Bronchial epithelial cell (primary cell): ENCODE data around the gene MALSU1. TPM values are rescaled to one million over a fixed set of nuclear protein-coding genes. Genes with fewer than 3 reads are reported as not detected.
A peak's percentile ranks its signal among the peaks of the same experiment; 100 is the strongest.

Source experiments
- DNase-seq: peaks from one replicate; pipeline ENCODE4 v3.0.0-alpha.2; 2010; ENCODE audit warnings: low read depth
- FAIRE-seq: peaks from 2 replicates; lab custom pipeline; 2011; peaks lifted over from hg19 to GRCh38; lab: Jason Lieb, UNC
- H3K27me3 ChIP-seq: 2 replicates; pipeline ENCODE4 v1.5.1; 2011; ENCODE audit warnings: low read length; ENCODE audit not compliant: control insufficient read depth, insufficient read depth
- H3K36me3 ChIP-seq: 2 replicates; pipeline ENCODE4 v1.5.1; 2011; ENCODE audit warnings: low read length; ENCODE audit not compliant: control insufficient read depth, insufficient read depth
- H3K4me3 ChIP-seq: 2 replicates; pipeline ENCODE4 v1.5.1; 2011; ENCODE audit warnings: mild to moderate bottlenecking, low read depth, low read length, control low read depth
- total RNA-seq: library from RNA; depleted of rRNA; stranded (reverse); fragments of >200 nt; gene quantifications from 2 replicates; pipeline ENCODE4 v1.2.1, GENCODE V29; 2014
- TF ChIP-seq, protein P1 (sequence below): IDR thresholded peaks from 2 replicates; pipeline ENCODE4 v1.5.1; 2011; ENCODE audit warnings: mild to moderate bottlenecking, moderate library complexity, low read length, control low read depth, inconsistent platforms; ENCODE audit not compliant: insufficient read depth, severe bottlenecking

Gene MALSU1
- total RNA-seq = 61.6 and 81.5 TPM in 2 replicates

DNA sequence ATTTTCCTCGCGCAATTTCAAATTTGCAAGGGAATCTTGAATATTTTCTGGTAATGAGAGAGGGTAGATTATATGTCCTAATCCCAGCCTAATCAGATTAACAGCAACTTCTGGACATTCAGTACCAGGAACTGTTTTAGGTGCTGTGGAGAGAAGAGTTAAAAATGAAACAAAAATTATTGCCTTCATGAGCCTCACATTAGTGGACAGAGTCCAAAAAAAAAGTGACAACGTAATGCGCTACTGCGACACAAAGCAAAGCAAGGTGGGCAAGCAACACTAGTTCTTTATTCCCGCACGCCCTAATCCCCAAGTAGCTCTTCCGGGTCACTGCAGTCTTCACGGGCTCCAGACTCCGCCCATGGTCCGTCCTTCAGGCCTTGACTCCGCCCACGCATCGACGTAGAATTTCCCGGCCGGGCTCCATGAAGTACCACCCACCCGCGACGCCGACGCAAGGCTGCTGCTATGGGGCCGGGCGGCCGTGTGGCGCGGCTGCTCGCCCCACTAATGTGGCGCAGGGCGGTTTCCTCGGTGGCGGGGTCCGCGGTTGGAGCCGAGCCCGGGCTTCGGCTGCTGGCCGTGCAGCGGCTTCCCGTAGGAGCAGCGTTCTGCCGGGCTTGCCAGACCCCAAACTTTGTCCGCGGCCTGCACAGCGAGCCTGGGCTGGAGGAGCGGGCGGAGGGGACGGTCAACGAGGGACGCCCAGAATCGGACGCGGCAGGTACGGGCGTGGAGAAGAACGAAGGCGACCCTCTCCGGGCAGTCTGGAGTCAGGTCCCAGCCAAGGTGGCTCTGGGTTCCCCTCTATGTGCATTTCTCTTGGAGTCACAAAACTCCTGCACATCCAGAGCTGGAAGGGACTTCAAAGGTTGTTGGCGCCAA lies at the start of gene MALSU1:
MALSU1 (plus strand) TSS at position 455 of the 885 bp plus-strand sequence; CDS start at position 469, 14 bp downstream.
- Histone ChIP-seq H3K4me3 (peak within 1 kb of the TSS; percentile 97), H3K27me3 (no peaks in the 10 kb centered on the region), H3K36me3 (peaks cover 1% of the 10 kb centered on the region)
- no peak for FAIRE-seq
- TF ChIP-seq, protein P1, sequence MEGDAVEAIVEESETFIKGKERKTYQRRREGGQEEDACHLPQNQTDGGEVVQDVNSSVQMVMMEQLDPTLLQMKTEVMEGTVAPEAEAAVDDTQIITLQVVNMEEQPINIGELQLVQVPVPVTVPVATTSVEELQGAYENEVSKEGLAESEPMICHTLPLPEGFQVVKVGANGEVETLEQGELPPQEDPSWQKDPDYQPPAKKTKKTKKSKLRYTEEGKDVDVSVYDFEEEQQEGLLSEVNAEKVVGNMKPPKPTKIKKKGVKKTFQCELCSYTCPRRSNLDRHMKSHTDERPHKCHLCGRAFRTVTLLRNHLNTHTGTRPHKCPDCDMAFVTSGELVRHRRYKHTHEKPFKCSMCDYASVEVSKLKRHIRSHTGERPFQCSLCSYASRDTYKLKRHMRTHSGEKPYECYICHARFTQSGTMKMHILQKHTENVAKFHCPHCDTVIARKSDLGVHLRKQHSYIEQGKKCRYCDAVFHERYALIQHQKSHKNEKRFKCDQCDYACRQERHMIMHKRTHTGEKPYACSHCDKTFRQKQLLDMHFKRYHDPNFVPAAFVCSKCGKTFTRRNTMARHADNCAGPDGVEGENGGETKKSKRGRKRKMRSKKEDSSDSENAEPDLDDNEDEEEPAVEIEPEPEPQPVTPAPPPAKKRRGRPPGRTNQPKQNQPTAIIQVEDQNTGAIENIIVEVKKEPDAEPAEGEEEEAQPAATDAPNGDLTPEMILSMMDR = no peak
- DNase-seq = peak; percentile 93

DNA sequence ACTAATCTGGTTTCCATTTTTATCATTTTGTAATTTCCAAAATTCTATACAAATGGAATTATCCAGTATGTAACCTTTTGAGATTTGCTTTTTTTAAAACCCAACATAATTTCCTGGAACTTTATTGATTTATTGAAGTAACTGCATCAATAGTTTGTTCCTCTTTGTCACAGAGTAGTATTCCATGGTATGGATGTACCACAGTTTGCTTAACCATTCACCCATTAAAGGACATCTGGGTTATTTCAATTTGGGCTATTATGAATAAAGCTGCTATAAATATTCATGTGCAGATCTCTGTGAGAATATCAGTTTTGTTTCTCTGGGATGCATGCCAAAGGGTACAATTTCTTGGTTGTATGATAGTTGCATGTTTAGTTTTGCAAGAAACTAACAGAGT lies 49.7 kb upstream of the MALSU1 start:
- DNase-seq (no peak), FAIRE-seq (no peak)
- Histone ChIP-seq H3K36me3 (no peaks in the 10 kb centered on the region), H3K27me3 (peaks cover 22% of the 10 kb centered on the region), H3K4me3 (no peak overlapping the region)
- TF ChIP-seq, protein P1 = no peak

DNA sequence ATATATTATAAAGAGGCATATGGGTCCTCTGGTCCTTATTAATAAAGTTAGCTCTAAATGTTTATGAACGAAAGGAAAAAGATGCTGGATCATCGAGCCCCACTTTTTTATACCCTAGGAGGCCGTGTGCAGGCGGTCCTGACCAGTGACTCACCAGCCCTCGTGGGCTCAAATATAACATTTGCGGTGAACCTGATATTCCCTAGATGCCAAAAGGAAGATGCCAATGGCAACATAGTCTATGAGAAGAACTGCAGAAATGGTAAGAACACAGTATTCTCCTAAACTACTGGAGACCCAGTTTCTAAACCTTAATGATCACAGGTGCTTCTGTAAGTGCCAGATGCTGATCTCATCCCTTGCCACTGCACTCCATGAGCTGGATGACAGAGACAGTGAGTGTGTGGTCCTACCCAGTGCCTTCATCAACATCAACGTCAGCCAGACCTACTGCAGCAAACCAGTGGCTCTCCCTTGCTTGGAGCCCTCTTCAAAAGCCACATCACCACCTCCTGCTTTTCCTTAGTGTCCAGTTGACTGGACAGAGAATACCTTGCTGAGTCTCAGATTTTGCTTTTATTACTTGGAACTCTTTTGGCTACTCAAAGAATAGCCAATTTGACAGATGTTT lies 45.0 kb upstream of the MALSU1 start:
- TF ChIP-seq, protein P1 = no peak
- Histone ChIP-seq H3K36me3 (no peaks in the 10 kb centered on the region), H3K4me3 (no peak overlapping the region), H3K27me3 (peaks cover 7% of the 10 kb centered on the region)
- no peak for FAIRE-seq
- no peak for DNase-seq

DNA sequence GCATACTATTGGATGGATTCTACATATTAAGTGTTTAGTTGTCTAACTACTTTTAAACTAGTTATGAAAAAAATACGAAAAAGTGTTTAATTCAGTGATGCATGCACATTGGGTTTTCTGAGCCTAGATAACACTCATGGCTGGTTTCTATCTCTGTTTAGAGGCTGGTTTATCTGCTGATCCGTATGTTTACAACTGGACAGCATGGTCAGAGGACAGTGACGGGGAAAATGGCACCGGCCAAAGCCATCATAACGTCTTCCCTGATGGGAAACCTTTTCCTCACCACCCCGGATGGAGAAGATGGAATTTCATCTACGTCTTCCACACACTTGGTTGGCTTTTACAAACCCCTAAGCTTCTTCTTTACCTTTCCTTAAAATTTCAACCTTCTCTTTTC lies 42.4 kb upstream of the MALSU1 start:
- peaks cover 2% of the 10 kb centered on the region for H3K27me3 ChIP-seq
- H3K4me3 ChIP-seq = no peak overlapping the region
- DNase-seq = no peak
- FAIRE-seq = no peak
- TF ChIP-seq, protein P1 = no peak
- H3K36me3 ChIP-seq = no peaks in the 10 kb centered on the region

DNA sequence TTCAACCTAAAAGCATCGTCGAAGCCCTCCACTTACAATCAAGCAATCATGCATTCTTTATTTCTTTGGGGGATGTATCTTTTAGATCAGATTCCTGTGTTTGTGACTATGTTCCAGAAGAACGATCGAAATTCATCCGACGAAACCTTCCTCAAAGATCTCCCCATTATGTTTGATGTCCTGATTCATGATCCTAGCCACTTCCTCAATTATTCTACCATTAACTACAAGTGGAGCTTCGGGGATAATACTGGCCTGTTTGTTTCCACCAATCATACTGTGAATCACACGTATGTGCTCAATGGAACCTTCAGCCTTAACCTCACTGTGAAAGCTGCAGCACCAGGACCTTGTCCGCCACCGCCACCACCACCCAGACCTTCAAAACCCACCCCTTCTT lies 38.8 kb upstream of the MALSU1 start:
- FAIRE-seq (no peak), DNase-seq (no peak)
- H3K27me3 ChIP-seq = no peaks in the 10 kb centered on the region
- TF ChIP-seq, protein P1 = no peak
- no peaks in the 10 kb centered on the region for H3K36me3 ChIP-seq
- no peak overlapping the region for H3K4me3 ChIP-seq
